HG03097 (cell line): Measurements from ENCODE around the gene CTDSPL2.
A peak's percentile ranks its signal among the peaks of the same experiment; 100 is the strongest.
"Not testable (repeated sequence)": the region's sequence is repeated elsewhere in the genome, so short reads cannot be mapped to it uniquely, and the experiment has no call there.

ENCODE experiments used
- ATAC-seq: cut with Tn5 transposase; IDR thresholded peaks from one replicate; pipeline ENCODE4 v1.9.1; 2021; ENCODE audit not compliant: unreplicated experiment, low FRiP score

The CTDSPL2 gene

GRCh38 chr15:44536962-44537734 is 109.7 kb downstream of the CTDSPL2 start, which contains the start of gene EIF3J:
Gene EIF3J, plus strand, starts transcription at chr15:44537147. Its CDS starts 48 bp downstream, at chr15:44537195.
- ATAC-seq = peak; percentile 73

- no peak for ATAC-seq
These were observed 110.4 kb downstream of the CTDSPL2 start for GRCh38 chr15:44537735-44538240.

- no peak for ATAC-seq
These were observed 114.0 kb downstream of the CTDSPL2 start for GRCh38 chr15:44541282-44541958.

GRCh38 chr15:44542596-44542995 is 115.2 kb downstream of the CTDSPL2 start:
- no peak for ATAC-seq

- not testable (repeated sequence) for ATAC-seq
These were observed 117.3 kb downstream of the CTDSPL2 start for GRCh38 chr15:44544745-44545144.

- ATAC-seq = peak; percentile 57
These were observed 118.7 kb downstream of the CTDSPL2 start for GRCh38 chr15:44545913-44546802.

- ATAC-seq = not testable (repeated sequence)
These were observed 121.7 kb downstream of the CTDSPL2 start for GRCh38 chr15:44549152-44549551.

GRCh38 chr15:44550256-44550655 is 122.8 kb downstream of the CTDSPL2 start:
- ATAC-seq = no peak

GRCh38 chr15:44550734-44551133 is 123.3 kb downstream of the CTDSPL2 start:
- ATAC-seq = no peak

- ATAC-seq = no peak
These were observed 127.7 kb downstream of the CTDSPL2 start for GRCh38 chr15:44554934-44555723.

GRCh38 chr15:44560926-44561325 is 133.5 kb downstream of the CTDSPL2 start:
- not testable (repeated sequence) for ATAC-seq

GRCh38 chr15:44565387-44566154 is 138.1 kb downstream of the CTDSPL2 start:
- no peak for ATAC-seq

GRCh38 chr15:44566155-44566540 is 138.7 kb downstream of the CTDSPL2 start:
- ATAC-seq = no peak

- ATAC-seq = no peak
These were observed 140.9 kb downstream of the CTDSPL2 start for GRCh38 chr15:44568338-44568737.

GRCh38 chr15:44569316-44569715 is 141.9 kb downstream of the CTDSPL2 start:
- no peak for ATAC-seq

GRCh38 chr15:44570361-44570760 is 142.9 kb downstream of the CTDSPL2 start:
- ATAC-seq = no peak

- no peak for ATAC-seq
These were observed 146.0 kb downstream of the CTDSPL2 start for GRCh38 chr15:44573386-44573785.

GRCh38 chr15:44574734-44575133 is 147.3 kb downstream of the CTDSPL2 start:
- no peak for ATAC-seq
